Measurements from ENCODE around the gene PRDM5.

- TF ChIP-seq, protein P1, sequence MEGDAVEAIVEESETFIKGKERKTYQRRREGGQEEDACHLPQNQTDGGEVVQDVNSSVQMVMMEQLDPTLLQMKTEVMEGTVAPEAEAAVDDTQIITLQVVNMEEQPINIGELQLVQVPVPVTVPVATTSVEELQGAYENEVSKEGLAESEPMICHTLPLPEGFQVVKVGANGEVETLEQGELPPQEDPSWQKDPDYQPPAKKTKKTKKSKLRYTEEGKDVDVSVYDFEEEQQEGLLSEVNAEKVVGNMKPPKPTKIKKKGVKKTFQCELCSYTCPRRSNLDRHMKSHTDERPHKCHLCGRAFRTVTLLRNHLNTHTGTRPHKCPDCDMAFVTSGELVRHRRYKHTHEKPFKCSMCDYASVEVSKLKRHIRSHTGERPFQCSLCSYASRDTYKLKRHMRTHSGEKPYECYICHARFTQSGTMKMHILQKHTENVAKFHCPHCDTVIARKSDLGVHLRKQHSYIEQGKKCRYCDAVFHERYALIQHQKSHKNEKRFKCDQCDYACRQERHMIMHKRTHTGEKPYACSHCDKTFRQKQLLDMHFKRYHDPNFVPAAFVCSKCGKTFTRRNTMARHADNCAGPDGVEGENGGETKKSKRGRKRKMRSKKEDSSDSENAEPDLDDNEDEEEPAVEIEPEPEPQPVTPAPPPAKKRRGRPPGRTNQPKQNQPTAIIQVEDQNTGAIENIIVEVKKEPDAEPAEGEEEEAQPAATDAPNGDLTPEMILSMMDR (IDR thresholded peaks at IDR 0.05; ENCODE audit: insufficient read depth, low read depth, low read length), result no peak
- no peak for TF ChIP-seq EZH2 (IDR thresholded peaks at IDR 0.05; ENCODE audit: insufficient read depth, low read length)
Observed at GRCh38 chr4:120830204-120830603, 92.3 kb downstream of the PRDM5 start.
